ENCODE results near the gene TMEM135.

- no peak for TF ChIP-seq POLR2A (IDR thresholded peaks at IDR 0.05)
- no peak for TF ChIP-seq CTCF (IDR thresholded peaks at IDR 0.05)
Observed at GRCh38 chr11:87230995-87231394, 193.3 kb downstream of the TMEM135 start.

Measured in thyroid gland (tissue), 4 donors.